HG03575 (cell line): Measurements from ENCODE around the gene PCDH15.
"Not testable (repeated sequence)": the region's sequence is repeated elsewhere in the genome, so short reads cannot be mapped to it uniquely, and the experiment has no call there.

Source experiments
- ATAC-seq: cut with Tn5 transposase; IDR thresholded peaks from one replicate; pipeline ENCODE4 v1.9.1; 2021; ENCODE audit not compliant: unreplicated experiment, insufficient number of reproducible peaks, low FRiP score; ENCODE audit errors: extremely low read depth

Gene PCDH15

DNA sequence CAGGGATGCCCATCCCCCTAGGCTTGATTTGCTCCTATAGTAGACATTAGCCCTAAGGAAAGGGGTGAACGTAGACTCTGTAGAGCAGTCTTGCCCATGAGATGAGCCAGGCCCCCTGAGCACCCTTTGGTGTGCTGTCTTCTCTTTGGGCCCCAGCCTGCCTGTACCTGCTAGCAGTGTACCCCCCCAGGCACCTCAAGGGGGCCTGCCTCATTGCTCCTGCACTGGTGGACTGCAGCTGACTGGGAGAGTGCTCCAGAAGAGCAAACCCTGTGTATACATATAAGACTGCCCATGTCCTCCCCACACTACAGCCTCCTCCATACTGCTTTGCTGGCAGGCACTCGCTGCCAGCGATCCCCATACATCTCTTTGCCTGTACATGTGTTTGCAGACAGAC is 206.7 kb downstream of the PCDH15 start:
- ATAC-seq = no peak

DNA sequence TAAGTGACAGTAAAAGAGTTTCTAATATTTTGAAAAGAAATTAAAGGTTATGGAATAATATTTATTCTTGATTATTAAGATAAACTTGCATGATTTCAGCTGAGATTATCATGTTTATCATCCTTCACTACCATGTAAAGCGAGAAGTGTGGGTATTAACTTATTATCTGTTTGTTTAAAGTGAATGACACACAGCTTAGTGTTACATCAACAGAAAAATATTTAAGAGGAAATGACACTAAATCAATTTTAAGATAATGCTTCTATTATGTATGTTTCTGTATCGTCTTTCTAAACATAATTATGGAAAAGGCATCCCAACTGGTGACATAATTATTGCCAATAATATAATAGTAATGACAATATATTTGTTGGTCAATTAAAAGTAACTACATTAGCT is 213.1 kb downstream of the PCDH15 start:
- no peak for ATAC-seq

DNA sequence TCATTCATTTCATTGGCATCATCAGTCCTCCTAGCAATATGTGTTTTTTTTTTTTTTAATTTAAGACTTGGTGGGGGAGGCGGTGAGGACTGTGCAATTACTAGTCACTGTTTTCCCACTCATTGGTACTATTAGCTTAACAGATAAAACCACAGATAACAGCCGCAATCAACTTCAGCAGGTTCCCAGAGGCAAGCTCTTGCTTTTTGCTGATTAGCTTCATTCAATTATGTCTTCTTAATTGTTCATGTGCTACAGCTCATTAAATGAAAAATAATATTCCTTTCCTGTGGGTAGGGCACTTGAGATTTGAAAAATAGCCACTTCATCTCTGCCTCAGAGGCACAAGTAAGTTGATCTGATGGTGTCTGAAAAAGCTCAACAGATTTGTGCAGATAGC is 215.5 kb downstream of the PCDH15 start:
- no peak for ATAC-seq

DNA sequence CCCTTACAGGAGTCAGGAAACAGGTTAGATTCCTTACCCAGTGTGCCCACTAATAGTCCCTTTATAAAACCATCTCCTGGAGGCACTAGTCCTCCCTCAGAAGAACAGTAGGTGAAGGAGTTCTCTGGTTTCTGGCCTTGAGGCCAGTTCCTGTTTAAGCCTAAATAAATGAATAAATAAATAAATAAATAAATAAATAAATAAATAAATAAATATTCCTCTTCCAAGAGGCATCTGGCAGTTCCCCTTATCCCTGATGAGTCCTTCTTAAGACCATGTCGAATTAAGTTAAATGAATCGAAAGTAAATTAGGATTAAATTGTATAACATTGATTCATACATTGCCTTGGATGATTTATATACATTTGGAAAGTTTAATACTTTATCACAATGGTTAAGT is 223.3 kb downstream of the PCDH15 start:
- no peak for ATAC-seq

DNA sequence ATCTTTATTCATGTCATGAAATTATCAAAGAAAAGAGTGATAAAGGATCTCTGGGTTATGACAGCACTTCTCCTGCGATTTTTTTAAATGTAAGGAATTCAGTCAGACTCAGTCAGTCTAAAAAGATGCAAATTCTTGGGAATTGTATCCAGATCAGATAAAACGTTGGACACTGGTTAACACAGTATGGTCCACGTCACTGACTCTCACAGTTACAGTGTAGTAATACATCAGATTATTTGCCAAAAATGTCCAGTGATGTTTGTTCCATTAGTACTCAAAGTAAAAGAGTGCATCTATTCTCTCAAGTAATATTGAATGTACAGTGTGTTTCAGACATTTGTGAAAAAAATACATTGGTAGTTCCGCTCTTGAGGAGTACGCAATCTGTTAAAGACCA is 224.5 kb downstream of the PCDH15 start:
- no peak for ATAC-seq

DNA sequence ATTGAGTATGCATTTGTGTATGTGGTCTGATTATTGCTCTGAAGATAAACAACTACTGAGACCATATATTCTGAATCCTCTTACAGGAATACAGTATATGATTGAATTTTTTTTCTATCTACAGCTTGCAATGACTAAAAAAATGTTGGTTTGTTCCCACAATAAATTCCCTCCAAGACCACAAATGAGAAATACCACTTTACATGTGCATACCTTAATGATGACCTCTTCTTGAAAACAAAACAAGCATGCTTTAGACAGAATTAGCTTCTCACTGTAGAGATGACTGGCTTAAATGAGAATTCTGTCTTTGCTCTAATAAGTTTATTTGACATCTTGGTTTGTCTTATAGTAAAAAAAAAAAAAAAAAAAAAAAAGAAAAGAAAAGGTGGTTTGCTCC is 241.5 kb downstream of the PCDH15 start:
- ATAC-seq = no peak

DNA sequence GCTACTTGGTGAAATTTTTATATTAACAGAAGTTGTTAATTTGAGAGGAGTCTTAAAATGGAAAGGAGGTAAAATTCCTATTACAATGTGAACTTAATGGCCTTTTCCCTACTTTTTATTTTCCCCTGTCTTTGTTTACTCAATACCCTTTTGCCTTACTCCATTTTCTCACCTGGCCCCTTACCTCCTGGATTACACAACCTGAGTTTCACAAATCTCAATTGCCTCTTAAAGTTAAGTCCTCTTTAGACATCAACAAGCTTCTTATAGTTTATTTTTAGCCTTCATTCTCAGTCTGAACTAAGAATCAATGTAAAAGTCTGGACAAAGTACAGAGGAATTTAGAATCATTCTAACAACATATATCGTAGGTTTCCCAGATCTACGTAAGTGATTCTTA is 247.0 kb downstream of the PCDH15 start:
- ATAC-seq = no peak

DNA sequence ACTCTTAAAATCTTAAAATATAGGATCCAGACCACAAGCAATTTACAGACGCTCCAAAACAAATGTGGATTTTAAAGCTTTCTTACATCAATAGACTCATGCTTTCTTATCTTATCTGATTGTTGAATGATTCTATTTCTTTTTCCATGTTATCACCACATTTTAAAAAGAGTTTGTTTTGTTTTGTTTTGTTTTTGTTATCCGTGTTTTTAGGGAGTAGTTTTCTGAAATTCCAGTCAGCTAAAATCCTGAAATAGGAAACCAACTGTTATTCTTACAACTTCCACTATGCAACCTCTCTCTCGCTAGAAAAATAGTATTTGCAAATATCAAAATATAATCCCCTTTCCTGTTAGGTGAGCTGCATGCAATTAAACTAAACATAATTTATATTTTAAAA is 251.0 kb downstream of the PCDH15 start:
- ATAC-seq = no peak

DNA sequence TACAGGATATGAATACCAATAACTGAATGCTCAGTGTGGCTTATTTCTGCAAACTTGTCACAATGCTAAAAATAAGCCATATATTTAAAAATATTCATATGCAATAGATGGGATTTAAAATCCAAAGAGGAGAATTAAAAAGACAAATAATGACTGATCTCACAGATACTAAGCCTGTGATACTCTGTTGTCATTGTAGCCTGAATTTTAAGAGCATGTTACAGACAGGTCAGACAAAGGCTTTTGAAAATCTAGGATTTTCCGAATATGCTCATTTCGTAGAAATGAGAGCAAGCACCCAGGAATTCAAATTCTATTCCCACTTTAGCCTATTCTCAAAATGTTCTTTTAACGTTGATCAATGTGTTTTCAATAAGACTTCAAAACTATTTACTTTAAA is 269.7 kb downstream of the PCDH15 start:
- no peak for ATAC-seq

DNA sequence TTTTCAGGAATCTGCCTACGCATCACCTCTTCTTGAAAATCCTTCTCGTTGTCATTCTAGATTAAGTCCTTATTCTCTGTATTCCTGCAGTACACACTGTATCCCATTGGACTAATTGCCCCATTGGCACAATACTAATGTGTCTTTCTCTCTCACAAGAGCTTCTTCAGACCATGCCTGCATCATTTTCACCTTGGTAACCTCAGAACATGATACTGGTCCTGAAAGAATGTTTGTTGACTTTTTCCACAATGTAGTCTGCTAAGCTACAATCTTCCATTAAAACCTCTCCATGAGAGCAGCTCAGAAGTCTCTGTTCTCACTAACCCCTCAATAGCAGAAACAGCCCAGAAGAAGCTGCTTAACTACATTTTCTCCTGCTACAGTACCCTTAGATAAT is 270.7 kb downstream of the PCDH15 start:
- ATAC-seq = no peak

DNA sequence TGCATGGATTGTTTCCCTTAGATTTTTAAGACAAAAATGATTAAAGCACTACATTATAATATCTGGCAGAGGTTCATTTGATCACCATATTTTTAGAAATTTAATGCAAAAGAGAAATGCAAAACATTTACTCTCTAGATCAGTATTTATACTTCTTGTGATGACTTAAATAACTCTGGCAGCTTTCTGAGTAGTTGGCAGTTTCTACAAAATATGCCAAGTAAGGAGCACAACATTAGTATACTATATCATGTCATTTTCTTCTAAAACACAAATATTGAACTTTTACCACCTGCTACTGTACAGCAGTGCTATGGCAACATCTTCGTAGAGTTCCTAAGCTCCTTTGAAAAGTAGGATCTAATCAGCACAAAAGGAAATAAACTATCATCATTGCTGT is 275.2 kb downstream of the PCDH15 start:
- ATAC-seq = no peak

DNA sequence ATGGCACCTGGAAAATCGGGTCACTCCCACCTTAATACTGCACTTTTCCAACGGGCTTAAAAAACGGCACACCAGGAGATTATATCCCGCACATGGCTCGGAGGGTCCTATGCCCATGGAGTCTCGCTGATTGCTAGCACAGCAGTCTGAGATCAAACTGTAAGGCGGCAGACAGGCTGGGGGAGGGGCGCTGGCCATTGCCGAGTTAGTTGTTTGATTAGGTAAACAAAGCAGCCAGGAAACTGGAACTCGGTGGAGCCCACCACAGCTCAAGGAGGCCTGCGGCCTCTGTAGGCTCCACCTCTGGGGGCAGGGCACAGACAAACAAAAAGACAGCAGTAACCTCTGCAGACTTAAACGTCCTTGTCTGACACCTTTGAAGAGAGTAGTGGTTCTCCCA is 285.8 kb downstream of the PCDH15 start:
- ATAC-seq = not testable (repeated sequence)

DNA sequence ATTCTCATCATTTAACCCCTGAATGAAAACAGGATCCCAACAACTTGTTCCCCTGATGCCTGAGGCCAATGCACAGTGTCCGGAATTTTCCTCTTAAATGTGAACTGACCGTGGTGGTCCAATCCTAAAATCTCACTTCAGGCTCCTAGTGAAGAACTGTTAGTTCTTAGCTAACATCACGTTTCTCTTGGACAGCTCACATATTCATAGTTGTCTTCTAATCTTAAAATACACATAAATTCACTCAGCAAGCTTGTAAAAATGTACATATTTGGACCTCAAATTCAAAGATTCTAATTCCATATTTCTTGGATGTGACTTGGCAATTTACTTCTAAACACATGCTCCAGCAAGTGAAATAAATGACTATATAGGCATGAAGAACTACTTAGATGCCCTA is 297.2 kb downstream of the PCDH15 start:
- ATAC-seq = no peak

DNA sequence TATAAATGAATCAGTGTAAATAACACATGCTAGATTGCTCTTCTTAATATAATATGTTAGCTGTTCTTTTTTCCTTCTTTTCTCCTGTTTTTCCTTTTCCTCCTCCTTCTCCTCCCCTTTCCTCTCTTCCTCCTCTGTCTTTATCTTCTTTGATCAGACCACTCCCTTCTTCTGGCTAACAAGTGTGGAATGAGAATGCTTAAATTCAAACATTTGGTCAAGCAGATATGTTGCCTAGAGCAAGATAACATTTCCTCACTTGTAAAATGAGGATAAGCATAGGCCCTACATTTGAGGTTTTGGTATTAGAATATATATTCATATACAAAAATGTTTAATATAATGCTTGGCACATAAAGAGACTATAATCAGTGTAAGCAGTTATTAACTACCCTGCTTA is 299.1 kb downstream of the PCDH15 start:
- no peak for ATAC-seq

DNA sequence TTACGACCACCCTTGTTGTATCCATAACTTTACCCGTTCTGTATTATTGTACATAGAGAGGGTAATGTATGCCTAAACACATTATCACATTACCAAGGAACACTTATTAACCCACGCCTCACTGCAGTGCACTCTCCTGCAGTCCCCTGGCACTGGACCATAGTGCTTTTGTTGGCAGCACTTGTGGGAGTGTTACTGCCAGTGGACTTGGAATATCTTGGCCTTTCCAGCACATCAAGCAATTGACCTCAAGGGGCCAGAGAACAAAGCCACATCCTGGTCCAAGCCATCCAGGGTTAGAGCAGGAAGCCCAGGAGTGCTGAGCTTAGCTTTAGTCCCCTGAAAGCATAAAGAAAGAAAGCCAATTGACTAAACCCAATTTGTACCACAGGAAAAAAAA is 304.2 kb downstream of the PCDH15 start:
- no peak for ATAC-seq

DNA sequence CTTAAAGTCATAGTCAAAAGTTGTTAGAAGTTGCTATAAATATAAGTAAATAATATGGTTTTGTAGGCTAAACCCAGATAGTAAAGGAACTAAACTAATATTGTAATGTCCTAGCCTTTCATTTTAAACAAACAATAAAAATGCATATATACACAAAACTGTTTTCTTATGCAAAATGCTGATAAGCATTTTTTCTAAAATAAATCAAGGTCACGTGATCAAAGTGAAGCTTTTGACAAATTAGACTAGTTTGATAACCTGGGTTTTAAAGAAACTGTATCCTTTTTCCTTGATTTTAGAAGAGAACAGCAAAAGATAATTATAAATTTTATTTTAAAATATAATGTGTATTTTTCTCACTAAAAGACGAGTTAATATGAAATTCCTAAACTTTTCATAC is 313.3 kb downstream of the PCDH15 start:
- no peak for ATAC-seq

DNA sequence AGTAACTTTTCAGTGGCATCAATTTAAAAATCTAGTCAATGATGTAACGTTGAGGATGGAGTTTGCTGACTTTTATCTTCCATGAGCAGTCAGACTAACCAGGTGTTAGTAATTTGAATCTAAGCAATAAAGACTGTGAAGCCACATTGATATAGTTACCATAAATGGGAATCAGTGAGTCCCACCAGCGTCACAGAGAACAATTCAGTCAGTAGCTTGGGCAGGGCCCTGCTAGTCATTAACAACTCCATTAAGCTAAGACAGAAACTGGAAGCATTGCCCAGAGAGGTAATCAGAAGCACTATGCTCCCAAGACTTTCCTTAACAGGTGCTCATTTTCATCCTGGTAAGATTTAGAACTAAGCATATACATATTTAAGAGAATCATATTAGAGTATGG is 315.1 kb downstream of the PCDH15 start:
- no peak for ATAC-seq

DNA sequence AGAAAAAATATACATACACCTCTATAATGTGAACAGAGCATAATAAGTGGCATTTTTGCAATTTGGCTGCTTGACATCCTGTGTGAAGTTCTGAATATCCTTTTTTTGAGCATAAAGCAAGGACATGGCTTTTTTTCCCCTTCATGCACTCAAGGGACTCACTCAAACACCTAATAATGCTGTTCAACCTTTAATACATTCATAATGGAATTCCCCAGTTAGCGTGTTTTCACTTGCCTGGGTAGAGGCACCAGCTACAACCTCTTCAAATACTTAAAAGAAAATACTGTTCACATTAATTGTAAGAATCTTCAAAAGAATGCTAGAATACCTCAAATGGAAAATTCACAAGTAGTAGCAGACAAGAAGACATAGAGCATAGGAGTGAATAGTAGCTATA is 316.8 kb downstream of the PCDH15 start:
- ATAC-seq = no peak

DNA sequence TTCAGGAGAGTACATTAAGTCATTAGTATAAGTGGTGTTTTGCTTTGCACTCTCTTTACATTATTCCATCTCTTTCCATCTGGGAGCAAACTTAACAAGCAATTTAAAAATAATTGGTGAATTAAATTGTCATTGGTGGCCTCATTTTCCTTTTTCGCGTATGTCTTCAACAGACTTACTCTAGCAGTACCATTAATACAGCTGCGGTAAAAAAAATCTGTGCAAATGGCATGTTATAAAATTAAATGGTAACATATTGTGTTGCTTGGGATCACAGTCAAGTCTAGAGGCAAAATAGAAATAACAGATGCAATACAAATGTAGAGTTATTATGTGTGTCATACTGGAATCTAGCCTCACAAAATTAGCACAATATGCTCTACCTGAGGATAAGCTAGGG is 322.4 kb downstream of the PCDH15 start:
- ATAC-seq = no peak

DNA sequence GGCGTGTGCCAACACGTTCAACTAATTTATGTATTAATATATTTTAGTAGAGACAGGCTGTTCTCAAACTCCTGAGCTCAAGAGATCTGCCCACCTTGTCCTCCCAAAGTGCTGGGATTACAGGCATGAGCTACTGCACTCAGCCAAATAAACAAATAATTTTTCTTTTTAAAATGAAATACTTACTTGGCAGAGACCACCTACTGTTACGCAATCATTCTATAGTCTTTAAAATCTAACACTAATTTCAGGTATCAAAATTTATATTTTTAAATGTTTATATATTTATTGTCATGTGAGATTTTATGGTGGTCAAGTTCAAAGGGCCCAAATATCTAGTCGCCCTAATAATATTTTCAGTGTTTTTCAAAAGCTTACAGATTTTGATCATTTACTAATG is 323.3 kb downstream of the PCDH15 start:
- ATAC-seq = no peak

DNA sequence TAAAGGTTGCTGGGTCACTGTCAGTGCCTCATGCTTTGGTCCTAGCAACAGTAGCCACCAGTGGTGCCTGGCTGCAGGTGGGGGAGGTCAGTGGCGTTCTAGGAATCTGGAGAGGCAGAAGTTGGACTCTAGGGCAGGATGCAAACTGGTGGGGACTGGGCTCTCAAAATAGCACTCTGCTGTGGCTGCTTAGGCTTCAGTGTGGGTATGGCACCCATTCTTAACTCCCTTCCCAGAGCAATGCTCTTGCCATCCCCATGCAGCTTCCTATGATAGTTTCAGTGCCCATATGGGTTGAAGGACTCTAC is 330.8 kb downstream of the PCDH15 start:
- no peak for ATAC-seq

DNA sequence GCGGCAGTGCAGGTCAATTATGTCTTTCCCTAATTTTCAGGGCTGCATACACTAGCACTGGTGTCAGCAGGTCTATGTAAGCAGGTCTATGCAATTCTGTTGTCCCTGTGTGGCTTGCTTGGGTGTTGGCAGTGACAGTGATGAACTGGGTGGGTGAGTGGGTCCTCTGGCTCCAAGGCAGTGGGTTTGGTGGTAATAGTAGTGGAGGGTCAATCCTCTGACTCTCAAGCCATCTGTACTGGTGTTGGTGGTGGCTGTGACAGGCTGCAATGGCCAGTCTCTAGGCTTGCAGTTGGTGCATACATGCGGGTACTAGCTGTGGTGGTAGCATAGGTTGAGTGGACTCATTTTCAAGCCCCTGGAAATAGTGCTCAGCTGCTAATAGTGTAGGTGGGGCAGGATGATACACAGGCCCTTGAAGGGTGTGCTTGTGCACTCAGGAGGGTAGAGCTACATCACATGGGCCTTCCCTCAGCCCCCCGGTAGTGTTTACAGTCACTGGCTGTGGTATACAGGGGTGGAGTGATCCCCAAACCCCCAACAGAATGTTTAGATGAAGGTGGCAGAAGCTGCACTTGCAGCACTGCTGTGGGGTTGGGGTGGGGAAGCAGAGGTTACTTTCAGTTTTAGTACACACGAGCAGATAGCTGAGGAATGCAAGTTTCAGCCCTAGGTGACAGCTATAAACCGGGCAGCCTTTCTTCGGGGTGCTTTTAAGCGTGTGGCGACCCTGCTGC is 331.3 kb downstream of the PCDH15 start:
- ATAC-seq = no peak
